ENCODE measurements around the gene TVP23A.
A peak's percentile ranks its signal among the peaks of the same experiment; 100 is the strongest.
"Not testable (repeated sequence)": the region's sequence is repeated elsewhere in the genome, so short reads cannot be mapped to it uniquely, and the experiment has no call there.

TVP23A gene

GRCh38 chr16:10791048-10791447 is 27.5 kb downstream of the TVP23A start:
- DNase-seq, result no peak

GRCh38 chr16:10788630-10789029 is 30.0 kb downstream of the TVP23A start:
- DNase-seq, result not testable (repeated sequence)

GRCh38 chr16:10787304-10787703 is 31.3 kb downstream of the TVP23A start:
- no peak for DNase-seq

GRCh38 chr16:10782628-10783027 is 36.0 kb downstream of the TVP23A start:
- DNase-seq, result no peak

- no peak for DNase-seq
These were observed 38.0 kb downstream of the TVP23A start for GRCh38 chr16:10780628-10781027.

GRCh38 chr16:10779908-10780307 is 38.7 kb downstream of the TVP23A start:
- not testable (repeated sequence) for DNase-seq

GRCh38 chr16:10777356-10777755 is 41.2 kb downstream of the TVP23A start:
- DNase-seq, result no peak

GRCh38 chr16:10776923-10777322 is 41.7 kb downstream of the TVP23A start:
- DNase-seq, result not testable (repeated sequence)

GRCh38 chr16:10776280-10776679 is 42.3 kb downstream of the TVP23A start:
- DNase-seq, result peak; percentile 3

GRCh38 chr16:10770907-10771306 is 47.7 kb downstream of the TVP23A start:
- DNase-seq, result no peak

GRCh38 chr16:10769381-10769780 is 49.2 kb downstream of the TVP23A start:
- no peak for DNase-seq

- no peak for DNase-seq
These were observed 51.5 kb downstream of the TVP23A start for GRCh38 chr16:10767127-10767526.

- no peak for DNase-seq
These were observed 52.8 kb downstream of the TVP23A start for GRCh38 chr16:10765772-10766171.

GRCh38 chr16:10763456-10763855 is 55.1 kb downstream of the TVP23A start:
- DNase-seq, result no peak

- DNase-seq, result no peak
These were observed 56.1 kb downstream of the TVP23A start for GRCh38 chr16:10762336-10763016.

GRCh38 chr16:10761373-10761772 is 57.2 kb downstream of the TVP23A start:
- no peak for DNase-seq

- no peak for DNase-seq
These were observed 57.7 kb downstream of the TVP23A start for GRCh38 chr16:10760858-10761257.

GRCh38 chr16:10756574-10756973 is 62.0 kb downstream of the TVP23A start:
- DNase-seq, result no peak

GRCh38 chr16:10754941-10755340 is 63.7 kb downstream of the TVP23A start:
- DNase-seq, result no peak

GRCh38 chr16:10753670-10754069 is 64.9 kb downstream of the TVP23A start:
- no peak for DNase-seq

- no peak for DNase-seq
These were observed 65.6 kb downstream of the TVP23A start for GRCh38 chr16:10752843-10753523.

- DNase-seq, result no peak
These were observed 67.3 kb downstream of the TVP23A start for GRCh38 chr16:10751291-10751697.

- DNase-seq, result no peak
These were observed 67.8 kb downstream of the TVP23A start for GRCh38 chr16:10750793-10751192.

- no peak for DNase-seq
These were observed 72.8 kb downstream of the TVP23A start for GRCh38 chr16:10745841-10746240.
